Measurements from ENCODE around the gene PEAR1.

The PEAR1 gene

DNA sequence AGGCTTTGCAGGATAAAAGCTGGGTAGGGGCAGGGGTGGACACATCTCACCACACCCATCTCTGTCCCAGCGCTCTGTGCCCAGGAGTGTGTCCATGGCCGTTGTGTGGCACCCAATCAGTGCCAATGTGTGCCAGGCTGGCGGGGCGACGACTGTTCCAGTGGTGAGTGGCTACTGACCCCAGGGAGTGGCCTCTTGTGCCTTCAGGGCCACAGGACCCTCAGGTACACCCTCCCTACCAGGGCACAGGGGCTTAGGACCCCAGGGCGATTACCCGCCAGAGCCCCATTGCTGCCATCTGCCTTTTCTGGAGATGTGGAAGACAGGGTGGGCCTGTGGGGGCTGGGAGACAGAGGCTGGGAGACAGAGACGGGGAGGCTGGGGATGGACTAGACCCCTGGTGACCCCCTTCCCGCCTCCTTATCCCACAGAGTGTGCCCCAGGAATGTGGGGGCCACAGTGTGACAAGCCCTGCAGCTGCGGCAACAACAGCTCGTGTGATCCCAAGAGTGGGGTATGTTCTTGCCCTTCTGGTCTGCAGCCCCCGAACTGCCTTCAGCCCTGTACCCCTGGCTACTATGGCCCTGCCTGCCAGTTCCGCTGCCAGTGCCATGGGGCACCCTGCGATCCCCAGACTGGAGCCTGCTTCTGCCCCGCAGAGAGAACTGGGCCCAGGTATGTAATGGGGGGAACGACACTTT lies 12.8 kb downstream of the PEAR1 start:
- TF ChIP-seq CTCF (IDR thresholded peaks at IDR 0.05; ENCODE audit: low read depth, low read length), result no peak
- H3K4me3 ChIP-seq (ENCODE audit: low read depth, low read length), result no peak overlapping the region

GRCh38 chr1:156908541-156908940 lies 15.0 kb downstream of the PEAR1 start:
- no peak for TF ChIP-seq CTCF (IDR thresholded peaks at IDR 0.05; ENCODE audit: low read depth, low read length)
- no peak overlapping the region for H3K4me3 ChIP-seq (ENCODE audit: low read depth, low read length)

- H3K4me3 ChIP-seq (ENCODE audit: low read depth, low read length), result no peak overlapping the region
- no peak for TF ChIP-seq CTCF (IDR thresholded peaks at IDR 0.05; ENCODE audit: low read depth, low read length)
Measured at GRCh38 chr1:156908955-156909354, 15.4 kb downstream of the PEAR1 start.

DNA sequence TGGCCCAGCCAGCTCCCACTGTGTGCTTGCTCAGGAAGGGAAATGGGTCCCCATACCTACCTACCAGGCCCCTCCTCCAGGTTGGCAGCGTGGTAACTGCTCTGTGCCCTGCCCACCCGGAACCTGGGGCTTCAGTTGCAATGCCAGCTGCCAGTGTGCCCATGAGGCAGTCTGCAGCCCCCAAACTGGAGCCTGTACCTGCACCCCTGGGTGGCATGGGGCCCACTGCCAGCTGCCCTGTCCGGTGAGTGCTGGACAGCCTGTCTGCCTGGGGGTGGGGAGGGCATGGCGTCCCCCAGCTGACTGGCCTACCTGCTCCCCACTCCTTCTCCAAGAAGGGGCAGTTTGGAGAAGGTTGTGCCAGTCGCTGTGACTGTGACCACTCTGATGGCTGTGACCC lies 16.2 kb downstream of the PEAR1 start:
- no peak for TF ChIP-seq CTCF (IDR thresholded peaks at IDR 0.05; ENCODE audit: low read depth, low read length)
- no peak overlapping the region for H3K4me3 ChIP-seq (ENCODE audit: low read depth, low read length)

DNA sequence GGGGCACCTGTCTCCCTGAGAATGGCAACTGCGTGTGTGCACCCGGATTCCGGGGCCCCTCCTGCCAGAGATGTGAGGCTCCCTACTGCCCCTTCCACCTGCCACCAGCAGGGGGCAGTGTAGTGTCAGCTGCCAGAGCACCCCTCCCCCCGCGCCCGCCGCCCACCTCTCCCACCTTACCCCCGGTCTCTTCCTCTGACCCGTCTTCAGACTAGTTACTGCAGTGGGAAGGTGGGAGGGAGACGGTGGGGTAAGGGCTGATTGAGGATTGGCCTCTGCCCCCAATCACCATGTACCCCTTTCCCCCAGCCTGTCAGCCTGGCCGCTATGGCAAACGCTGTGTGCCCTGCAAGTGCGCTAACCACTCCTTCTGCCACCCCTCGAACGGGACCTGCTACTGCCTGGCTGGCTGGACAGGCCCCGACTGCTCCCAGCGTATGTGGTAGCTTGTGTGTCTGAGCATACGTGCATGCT lies 16.8 kb downstream of the PEAR1 start:
- no peak overlapping the region for H3K4me3 ChIP-seq (ENCODE audit: low read depth, low read length)
- peak; percentile 68 for TF ChIP-seq CTCF (IDR thresholded peaks at IDR 0.05; ENCODE audit: low read depth, low read length)

GRCh38 chr1:156911577-156912298 lies 18.2 kb downstream of the PEAR1 start:
- H3K4me3 ChIP-seq (ENCODE audit: low read depth, low read length), result no peak overlapping the region
- no peak for TF ChIP-seq CTCF (IDR thresholded peaks at IDR 0.05; ENCODE audit: low read depth, low read length)

- no peak overlapping the region for H3K4me3 ChIP-seq (ENCODE audit: low read depth, low read length)
- no peak for TF ChIP-seq CTCF (IDR thresholded peaks at IDR 0.05; ENCODE audit: low read depth, low read length)
Measured at GRCh38 chr1:156912310-156912709, 18.8 kb downstream of the PEAR1 start.

Data from WI38 (cell line).